ENCODE measurements around the gene DPYSL5. TPM values are rescaled to one million over a fixed set of nuclear protein-coding genes. Genes with fewer than 3 reads are reported as not detected.
A peak's percentile ranks its signal among the peaks of the same experiment; 100 is the strongest.

Gene DPYSL5
- polyA plus RNA-seq, 1 donor: 7.1 TPM

GRCh38 chr2:26988058-26988860, 140.3 kb downstream of the DPYSL5 start:
- WGBS (ENCODE audit: insufficient coverage, low lambda C conversion rate): no CpG with 5 or more reads among the region's 4 CpGs
- Histone ChIP-seq H3K27me3 (ENCODE audit: control insufficient read depth, insufficient read depth, low read length) (no peaks in the 10 kb centered on the region), H3K9me3 (ENCODE audit: control insufficient read depth, low read depth, low read length) (no peaks in the 10 kb centered on the region), H3K27ac (ENCODE audit: low read length) (no peak overlapping the region), H3K4me1 (ENCODE audit: control insufficient read depth, insufficient read depth, low read length) (peaks cover 3% of the 10 kb centered on the region), H3K4me3 (ENCODE audit: low read length) (no peak overlapping the region), H3K36me3 (ENCODE audit: control insufficient read depth, insufficient read depth, low read length) (no peaks in the 10 kb centered on the region)
- DNase-seq: no peak

GRCh38 chr2:26989156-26989555, 141.2 kb downstream of the DPYSL5 start:
- H3K27ac ChIP-seq (ENCODE audit: low read length): no peak overlapping the region
- H3K4me3 ChIP-seq (ENCODE audit: low read length): no peak overlapping the region
- no peak for DNase-seq
- H3K9me3 ChIP-seq (ENCODE audit: control insufficient read depth, low read depth, low read length): no peaks in the 10 kb centered on the region
- peaks cover 3% of the 10 kb centered on the region for H3K4me1 ChIP-seq (ENCODE audit: control insufficient read depth, insufficient read depth, low read length)
- WGBS (ENCODE audit: insufficient coverage, low lambda C conversion rate): no CpG with 5 or more reads among the region's 8 CpGs
- no peaks in the 10 kb centered on the region for H3K27me3 ChIP-seq (ENCODE audit: control insufficient read depth, insufficient read depth, low read length)
- H3K36me3 ChIP-seq (ENCODE audit: control insufficient read depth, insufficient read depth, low read length): no peaks in the 10 kb centered on the region

GRCh38 chr2:26991717-26992116, 143.8 kb downstream of the DPYSL5 start:
- H3K4me1 ChIP-seq (ENCODE audit: control insufficient read depth, insufficient read depth, low read length): peaks cover 3% of the 10 kb centered on the region
- peak; percentile 58 to 63 for DNase-seq
- H3K4me3 ChIP-seq (ENCODE audit: low read length): no peak overlapping the region
- H3K27ac ChIP-seq (ENCODE audit: low read length): no peak overlapping the region
- no peaks in the 10 kb centered on the region for H3K36me3 ChIP-seq (ENCODE audit: control insufficient read depth, insufficient read depth, low read length)
- H3K27me3 ChIP-seq (ENCODE audit: control insufficient read depth, insufficient read depth, low read length): no peaks in the 10 kb centered on the region
- no peaks in the 10 kb centered on the region for H3K9me3 ChIP-seq (ENCODE audit: control insufficient read depth, low read depth, low read length)
- 24% methylated on average over 2 of the region's 5 CpGs for WGBS (ENCODE audit: insufficient coverage, low lambda C conversion rate)

- peaks cover 3% of the 10 kb centered on the region for H3K4me1 ChIP-seq (ENCODE audit: control insufficient read depth, insufficient read depth, low read length)
- no peaks in the 10 kb centered on the region for H3K9me3 ChIP-seq (ENCODE audit: control insufficient read depth, low read depth, low read length)
- no peak for DNase-seq
- H3K27ac ChIP-seq (ENCODE audit: low read length): no peak overlapping the region
- no CpG with 5 or more reads among the region's 1 CpG for WGBS (ENCODE audit: insufficient coverage, low lambda C conversion rate)
- H3K27me3 ChIP-seq (ENCODE audit: control insufficient read depth, insufficient read depth, low read length): peaks cover 2% of the 10 kb centered on the region
- H3K36me3 ChIP-seq (ENCODE audit: control insufficient read depth, insufficient read depth, low read length): no peaks in the 10 kb centered on the region
- H3K4me3 ChIP-seq (ENCODE audit: low read length): no peak overlapping the region
Observed at GRCh38 chr2:26993768-26994167, 145.8 kb downstream of the DPYSL5 start.

- Histone ChIP-seq H3K27ac (ENCODE audit: low read length) (no peak overlapping the region), H3K27me3 (ENCODE audit: control insufficient read depth, insufficient read depth, low read length) (peaks cover 2% of the 10 kb centered on the region), H3K4me1 (ENCODE audit: control insufficient read depth, insufficient read depth, low read length) (peaks cover 3% of the 10 kb centered on the region), H3K36me3 (ENCODE audit: control insufficient read depth, insufficient read depth, low read length) (no peaks in the 10 kb centered on the region), H3K4me3 (ENCODE audit: low read length) (no peak overlapping the region), H3K9me3 (ENCODE audit: control insufficient read depth, low read depth, low read length) (no peaks in the 10 kb centered on the region)
- no CpG with 5 or more reads among the region's 1 CpG for WGBS (ENCODE audit: insufficient coverage, low lambda C conversion rate)
- no peak for DNase-seq
Observed at GRCh38 chr2:26994983-26995382, 147.1 kb downstream of the DPYSL5 start.

GRCh38 chr2:26997394-26997793, 149.5 kb downstream of the DPYSL5 start:
- no peak overlapping the region for H3K4me3 ChIP-seq (ENCODE audit: low read length)
- H3K27ac ChIP-seq (ENCODE audit: low read length): no peak overlapping the region
- WGBS (ENCODE audit: insufficient coverage, low lambda C conversion rate): no CpG with 5 or more reads among the region's 10 CpGs
- no peaks in the 10 kb centered on the region for H3K36me3 ChIP-seq (ENCODE audit: control insufficient read depth, insufficient read depth, low read length)
- H3K9me3 ChIP-seq (ENCODE audit: control insufficient read depth, low read depth, low read length): no peaks in the 10 kb centered on the region
- no peak for DNase-seq
- H3K4me1 ChIP-seq (ENCODE audit: control insufficient read depth, insufficient read depth, low read length): no peaks in the 10 kb centered on the region
- peaks cover 2% of the 10 kb centered on the region for H3K27me3 ChIP-seq (ENCODE audit: control insufficient read depth, insufficient read depth, low read length)

DNA sequence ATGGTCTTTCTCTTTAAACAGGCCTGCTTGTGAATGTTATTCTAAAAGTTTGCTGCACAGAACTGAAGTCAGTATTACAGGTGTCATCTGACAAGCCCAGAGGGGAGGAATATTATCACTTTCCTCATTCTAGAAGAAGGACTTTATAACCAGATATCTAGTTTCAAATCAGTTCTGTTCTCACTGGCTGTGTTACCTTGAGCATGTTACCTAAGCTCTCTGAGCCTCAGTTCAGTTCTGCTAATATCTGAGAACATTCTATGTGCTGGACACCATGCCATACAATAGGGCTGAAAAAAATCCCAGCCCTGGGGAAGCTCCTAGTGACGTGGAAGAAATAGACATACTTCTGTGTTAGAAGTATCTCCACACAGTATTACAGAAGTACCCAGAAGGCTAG, 150.4 kb downstream of the DPYSL5 start:
- no peak overlapping the region for H3K27ac ChIP-seq (ENCODE audit: low read length)
- H3K4me3 ChIP-seq (ENCODE audit: low read length): no peak overlapping the region
- H3K36me3 ChIP-seq (ENCODE audit: control insufficient read depth, insufficient read depth, low read length): no peaks in the 10 kb centered on the region
- no peaks in the 10 kb centered on the region for H3K4me1 ChIP-seq (ENCODE audit: control insufficient read depth, insufficient read depth, low read length)
- DNase-seq: no peak
- no CpG with 5 or more reads among the region's 1 CpG for WGBS (ENCODE audit: insufficient coverage, low lambda C conversion rate)
- H3K27me3 ChIP-seq (ENCODE audit: control insufficient read depth, insufficient read depth, low read length): peaks cover 2% of the 10 kb centered on the region
- H3K9me3 ChIP-seq (ENCODE audit: control insufficient read depth, low read depth, low read length): no peaks in the 10 kb centered on the region

Other genes starting within 250 kb of the DPYSL5 start
- 0.21 TPM for gene CIB4, start 206.8 kb upstream of the DPYSL5 start, polyA plus RNA-seq
- 3.3 TPM for gene KCNK3, start 155.4 kb upstream of the DPYSL5 start, polyA plus RNA-seq
- gene SLC35F6, start 83.8 kb upstream of the DPYSL5 start, polyA plus RNA-seq: 14.1 TPM
- gene CENPA, start 62.1 kb upstream of the DPYSL5 start, polyA plus RNA-seq: 4.7 TPM
- gene MAPRE3, start 122.5 kb downstream of the DPYSL5 start, polyA plus RNA-seq: 20.7 TPM
- 93.6 TPM for gene TMEM214, start 184.8 kb downstream of the DPYSL5 start, polyA plus RNA-seq
- gene AGBL5, start 203.5 kb downstream of the DPYSL5 start, polyA plus RNA-seq: 28.3 TPM
- gene OST4, start 223.5 kb downstream of the DPYSL5 start, polyA plus RNA-seq: 313 TPM
- 49.1 TPM for gene EMILIN1, start 230.5 kb downstream of the DPYSL5 start, polyA plus RNA-seq
- gene KHK, start 238.6 kb downstream of the DPYSL5 start, polyA plus RNA-seq: 232 TPM

All from large intestine (tissue), 3 donors.